ENCODE results near the gene NBPF11. TPM values are rescaled to one million over a fixed set of nuclear protein-coding genes. Genes with fewer than 3 reads are reported as not detected.
"Not testable (repeated sequence)": the region's sequence is repeated elsewhere in the genome, so short reads cannot be mapped to it uniquely, and the experiment has no call there.

NBPF11 gene
- polyA plus RNA-seq, 2 donors, result 3.1 to 6.5 TPM

GRCh38 chr1:148150945-148151344, 1.1 kb downstream of the NBPF11 start:
- not testable (repeated sequence) for H3K4me1 ChIP-seq (ENCODE audit: control insufficient read depth in 2 of 2, insufficient read depth in 2 of 2, low read length in 1 of 2); H3K27ac ChIP-seq (ENCODE audit: low read depth in 2 of 2, low read length in 1 of 2); H3K9me3 ChIP-seq (ENCODE audit: control insufficient read depth in 2 of 2, insufficient read depth in 1 of 2, low read depth in 1 of 2, low read length in 1 of 2); H3K36me3 ChIP-seq (ENCODE audit: control insufficient read depth in 2 of 2, insufficient read depth in 2 of 2, low read length in 1 of 2); H3K27me3 ChIP-seq (ENCODE audit: control insufficient read depth in 1 of 2, insufficient read depth in 2 of 2, low read length in 2 of 2)
- peak overlapping the region; percentile 59 to 63 for H3K4me3 ChIP-seq (ENCODE audit: low read depth in 1 of 2, low read length in 2 of 2)
- 19 to 26% methylated on average over 11 to 13 of the region's 13 CpGs for WGBS, 2 donors

- WGBS, 2 donors, result 33 to 59% methylated on average over 1 to 2 of the region's 6 CpGs
- not testable (repeated sequence) for H3K36me3 ChIP-seq (ENCODE audit: control insufficient read depth in 2 of 2, insufficient read depth in 2 of 2, low read length in 1 of 2); H3K9me3 ChIP-seq (ENCODE audit: control insufficient read depth in 2 of 2, insufficient read depth in 1 of 2, low read depth in 1 of 2, low read length in 1 of 2); H3K27ac ChIP-seq (ENCODE audit: low read depth in 2 of 2, low read length in 1 of 2); H3K4me3 ChIP-seq (ENCODE audit: low read depth in 1 of 2, low read length in 2 of 2); H3K4me1 ChIP-seq (ENCODE audit: control insufficient read depth in 2 of 2, insufficient read depth in 2 of 2, low read length in 1 of 2); H3K27me3 ChIP-seq (ENCODE audit: control insufficient read depth in 1 of 2, insufficient read depth in 2 of 2, low read length in 2 of 2)
Observed at GRCh38 chr1:148150014-148150413, 2.1 kb downstream of the NBPF11 start.

- 90 to 93% methylated on average over 42 to 66 of the region's 72 CpGs for WGBS, 2 donors
- H3K4me1 ChIP-seq (ENCODE audit: control insufficient read depth in 2 of 2, insufficient read depth in 2 of 2, low read length in 1 of 2); H3K27ac ChIP-seq (ENCODE audit: low read depth in 2 of 2, low read length in 1 of 2); H3K9me3 ChIP-seq (ENCODE audit: control insufficient read depth in 2 of 2, insufficient read depth in 1 of 2, low read depth in 1 of 2, low read length in 1 of 2); H3K4me3 ChIP-seq (ENCODE audit: low read depth in 1 of 2, low read length in 2 of 2); H3K36me3 ChIP-seq (ENCODE audit: control insufficient read depth in 2 of 2, insufficient read depth in 2 of 2, low read length in 1 of 2); H3K27me3 ChIP-seq (ENCODE audit: control insufficient read depth in 1 of 2, insufficient read depth in 2 of 2, low read length in 2 of 2): not testable (repeated sequence)
Observed at GRCh38 chr1:148149050-148149815, 2.8 kb downstream of the NBPF11 start.

- not testable (repeated sequence) for H3K27me3 ChIP-seq (ENCODE audit: control insufficient read depth in 1 of 2, insufficient read depth in 2 of 2, low read length in 2 of 2); H3K9me3 ChIP-seq (ENCODE audit: control insufficient read depth in 2 of 2, insufficient read depth in 1 of 2, low read depth in 1 of 2, low read length in 1 of 2); H3K36me3 ChIP-seq (ENCODE audit: control insufficient read depth in 2 of 2, insufficient read depth in 2 of 2, low read length in 1 of 2); H3K4me3 ChIP-seq (ENCODE audit: low read depth in 1 of 2, low read length in 2 of 2); H3K27ac ChIP-seq (ENCODE audit: low read depth in 2 of 2, low read length in 1 of 2); H3K4me1 ChIP-seq (ENCODE audit: control insufficient read depth in 2 of 2, insufficient read depth in 2 of 2, low read length in 1 of 2)
- 91 to 93% methylated on average over 18 to 23 of the region's 28 CpGs for WGBS, 2 donors
Observed at GRCh38 chr1:148147052-148147838, 4.8 kb downstream of the NBPF11 start.

GRCh38 chr1:148146191-148146997, 5.7 kb downstream of the NBPF11 start:
- not testable (repeated sequence) for H3K4me1 ChIP-seq (ENCODE audit: control insufficient read depth in 2 of 2, insufficient read depth in 2 of 2, low read length in 1 of 2); H3K36me3 ChIP-seq (ENCODE audit: control insufficient read depth in 2 of 2, insufficient read depth in 2 of 2, low read length in 1 of 2); H3K27me3 ChIP-seq (ENCODE audit: control insufficient read depth in 1 of 2, insufficient read depth in 2 of 2, low read length in 2 of 2); H3K27ac ChIP-seq (ENCODE audit: low read depth in 2 of 2, low read length in 1 of 2); H3K9me3 ChIP-seq (ENCODE audit: control insufficient read depth in 2 of 2, insufficient read depth in 1 of 2, low read depth in 1 of 2, low read length in 1 of 2); H3K4me3 ChIP-seq (ENCODE audit: low read depth in 1 of 2, low read length in 2 of 2)
- 88 to 91% methylated on average over 31 to 60 of the region's 66 CpGs for WGBS, 2 donors

- H3K27ac ChIP-seq (ENCODE audit: low read depth in 2 of 2, low read length in 1 of 2); H3K27me3 ChIP-seq (ENCODE audit: control insufficient read depth in 1 of 2, insufficient read depth in 2 of 2, low read length in 2 of 2); H3K4me3 ChIP-seq (ENCODE audit: low read depth in 1 of 2, low read length in 2 of 2); H3K4me1 ChIP-seq (ENCODE audit: control insufficient read depth in 2 of 2, insufficient read depth in 2 of 2, low read length in 1 of 2); H3K36me3 ChIP-seq (ENCODE audit: control insufficient read depth in 2 of 2, insufficient read depth in 2 of 2, low read length in 1 of 2); H3K9me3 ChIP-seq (ENCODE audit: control insufficient read depth in 2 of 2, insufficient read depth in 1 of 2, low read depth in 1 of 2, low read length in 1 of 2): not testable (repeated sequence)
- 75 to 87% methylated on average over 6 of the region's 6 CpGs for WGBS, 2 donors
Observed at GRCh38 chr1:148143223-148143622, 8.9 kb downstream of the NBPF11 start.

GRCh38 chr1:148141936-148142335, 10.1 kb downstream of the NBPF11 start:
- 100% methylated on average over 1 of the region's 1 CpG; no CpG with 5 or more reads in 1 of the 2 donors for WGBS, 2 donors
- H3K4me1 ChIP-seq (ENCODE audit: control insufficient read depth in 2 of 2, insufficient read depth in 2 of 2, low read length in 1 of 2); H3K36me3 ChIP-seq (ENCODE audit: control insufficient read depth in 2 of 2, insufficient read depth in 2 of 2, low read length in 1 of 2); H3K9me3 ChIP-seq (ENCODE audit: control insufficient read depth in 2 of 2, insufficient read depth in 1 of 2, low read depth in 1 of 2, low read length in 1 of 2); H3K4me3 ChIP-seq (ENCODE audit: low read depth in 1 of 2, low read length in 2 of 2); H3K27ac ChIP-seq (ENCODE audit: low read depth in 2 of 2, low read length in 1 of 2); H3K27me3 ChIP-seq (ENCODE audit: control insufficient read depth in 1 of 2, insufficient read depth in 2 of 2, low read length in 2 of 2): not testable (repeated sequence)

GRCh38 chr1:148138606-148139005, 13.5 kb downstream of the NBPF11 start:
- H3K27me3 ChIP-seq (ENCODE audit: control insufficient read depth in 1 of 2, insufficient read depth in 2 of 2, low read length in 2 of 2); H3K4me3 ChIP-seq (ENCODE audit: low read depth in 1 of 2, low read length in 2 of 2); H3K36me3 ChIP-seq (ENCODE audit: control insufficient read depth in 2 of 2, insufficient read depth in 2 of 2, low read length in 1 of 2); H3K4me1 ChIP-seq (ENCODE audit: control insufficient read depth in 2 of 2, insufficient read depth in 2 of 2, low read length in 1 of 2); H3K27ac ChIP-seq (ENCODE audit: low read depth in 2 of 2, low read length in 1 of 2); H3K9me3 ChIP-seq (ENCODE audit: control insufficient read depth in 2 of 2, insufficient read depth in 1 of 2, low read depth in 1 of 2, low read length in 1 of 2): not testable (repeated sequence)
- no CpG with 5 or more reads among the region's 2 CpGs for WGBS, 2 donors

- not testable (repeated sequence) for H3K4me3 ChIP-seq (ENCODE audit: low read depth in 1 of 2, low read length in 2 of 2); H3K9me3 ChIP-seq (ENCODE audit: control insufficient read depth in 2 of 2, insufficient read depth in 1 of 2, low read depth in 1 of 2, low read length in 1 of 2); H3K4me1 ChIP-seq (ENCODE audit: control insufficient read depth in 2 of 2, insufficient read depth in 2 of 2, low read length in 1 of 2); H3K27me3 ChIP-seq (ENCODE audit: control insufficient read depth in 1 of 2, insufficient read depth in 2 of 2, low read length in 2 of 2); H3K27ac ChIP-seq (ENCODE audit: low read depth in 2 of 2, low read length in 1 of 2); H3K36me3 ChIP-seq (ENCODE audit: control insufficient read depth in 2 of 2, insufficient read depth in 2 of 2, low read length in 1 of 2)
- WGBS, 2 donors, result 77 to 84% methylated on average over 5 of the region's 5 CpGs
Observed at GRCh38 chr1:148122341-148122740, 29.7 kb downstream of the NBPF11 start.

Data from esophagus (tissue), 2 donors.